ENCODE measurements around the gene TRPC1.
A peak's percentile ranks its signal among the peaks of the same experiment; 100 is the strongest.

Gene TRPC1

DNA sequence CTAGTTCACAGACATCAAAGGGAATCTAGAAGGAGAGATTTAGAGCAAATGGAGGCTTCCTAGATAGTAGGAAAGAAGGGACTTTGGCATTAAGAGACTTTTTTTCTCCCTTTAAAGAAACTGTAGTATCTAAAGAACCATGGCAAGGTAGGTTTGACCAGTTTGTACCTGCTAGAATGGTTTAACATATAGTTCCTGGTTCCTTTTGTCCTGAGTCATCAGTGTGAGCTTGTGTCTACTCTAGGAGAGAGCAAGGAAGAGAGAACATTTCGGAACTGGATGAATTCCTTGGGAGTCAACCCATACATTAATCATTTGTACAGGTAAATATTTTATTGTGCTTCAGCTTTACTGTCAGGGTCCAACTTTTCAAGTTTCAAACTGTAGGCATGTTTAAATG is 29.6 kb upstream of the TRPC1 start:
- ChIA-PET CTCF (interaction anchor here (0.6 to 1.7 kb wide), 3 partner anchors 8 to 295 kb away, joined by 3 read pairs; no protein-coding TSS in a partner anchor), POLR2A (no interaction called here)
- Histone ChIP-seq H3K9me3 (ENCODE audit: control insufficient read depth, insufficient read depth, low read depth, low read length) (no peaks in the 10 kb centered on the region), H3K27ac (ENCODE audit: extremely low read depth, low read depth, low read length) (no peak overlapping the region), H3K4me3 (ENCODE audit: low read depth, low read length) (no peak overlapping the region), H3K36me3 (ENCODE audit: control insufficient read depth in 2 of 2, insufficient read depth in 1 of 2, low read length in 2 of 2) (peaks cover 0 to 3% of the 10 kb centered on the region in 2 experiments; a peak in 1 of 3 replicates), H3K4me1 (ENCODE audit: control insufficient read depth, insufficient read depth, low read length) (no peaks in the 10 kb centered on the region)
- no peak for TF ChIP-seq REPIN1 (tag by site-specific recombination; IDR thresholded peaks at IDR 0.05; ENCODE audit: low read depth)

DNA sequence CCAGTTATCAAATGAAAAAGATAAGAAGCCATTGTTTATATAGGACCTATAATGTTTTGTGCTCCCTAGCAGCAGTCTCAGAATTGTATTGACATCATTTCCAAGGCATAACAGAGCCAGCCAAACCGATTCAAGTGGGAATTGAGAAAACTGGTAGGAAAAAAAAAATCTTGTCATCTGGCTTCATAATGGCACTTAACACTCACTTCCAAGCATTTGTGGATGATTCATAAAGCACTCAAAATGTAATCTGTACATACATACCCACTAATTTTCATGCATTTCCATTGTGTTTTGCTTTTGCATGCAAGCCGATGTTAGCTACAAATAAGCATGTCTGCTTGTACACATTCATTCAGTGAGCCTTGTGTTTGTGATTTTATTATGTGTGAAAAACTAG is 18.6 kb upstream of the TRPC1 start:
- Histone ChIP-seq H3K36me3 (ENCODE audit: control insufficient read depth in 2 of 2, insufficient read depth in 1 of 2, low read length in 2 of 2) (no peaks in the 10 kb centered on the region), H3K4me1 (ENCODE audit: control insufficient read depth, insufficient read depth, low read length) (no peaks in the 10 kb centered on the region), H3K27ac (ENCODE audit: extremely low read depth, low read depth, low read length) (no peak overlapping the region), H3K4me3 (ENCODE audit: low read depth, low read length) (no peak overlapping the region), H3K9me3 (ENCODE audit: control insufficient read depth, insufficient read depth, low read depth, low read length) (no peaks in the 10 kb centered on the region)
- CTCF ChIA-PET: no interaction called here
- TF ChIP-seq ZNF302 (tag by site-specific recombination; IDR thresholded peaks at IDR 0.05; ENCODE audit: low read depth) (no peak), SP7 (tag by site-specific recombination; IDR thresholded peaks at IDR 0.05) (peak; percentile 89)
- POLR2A ChIA-PET: interaction anchor here (0.6 kb wide), 1 partner anchor 7 kb away, joined by 5 read pairs; no protein-coding TSS in a partner anchor

DNA sequence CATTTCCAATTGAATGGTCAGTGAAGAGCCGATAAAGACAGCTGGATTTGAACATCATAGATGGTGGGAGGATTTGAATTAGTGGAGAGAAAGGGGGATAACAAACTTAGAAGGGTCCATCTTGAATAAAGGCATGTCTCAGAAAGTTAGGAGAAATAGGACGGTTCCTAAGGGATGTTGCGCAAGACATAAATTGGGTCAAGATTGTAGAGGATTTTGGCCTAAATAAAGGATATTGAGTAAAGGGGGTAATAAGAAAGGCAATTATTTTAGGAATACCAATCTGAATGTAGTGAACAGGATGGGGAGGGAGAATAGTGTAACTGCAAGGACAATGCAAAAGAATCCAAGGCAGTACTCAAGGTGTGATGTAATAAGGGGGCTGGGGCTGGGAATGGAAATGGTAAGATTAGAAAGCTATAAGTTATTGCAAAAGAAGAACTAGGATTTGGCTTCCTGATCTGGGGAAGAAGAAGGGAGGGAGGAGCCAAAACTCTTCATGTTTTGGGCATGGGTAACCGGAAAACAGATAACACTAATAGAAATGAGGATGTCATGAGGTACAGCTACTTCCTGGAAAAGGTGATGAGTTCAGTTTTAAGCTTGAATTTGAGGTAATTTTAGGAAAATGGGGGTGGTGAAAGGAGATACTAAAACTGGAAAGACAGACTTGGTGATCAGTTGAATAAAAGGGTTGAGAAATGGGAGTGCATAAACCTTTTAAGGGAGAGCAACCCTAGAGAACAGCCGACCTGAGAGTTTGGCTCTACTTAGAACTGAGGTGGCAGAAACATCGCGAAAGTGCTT is 17.3 kb upstream of the TRPC1 start:
- TF ChIP-seq ZNF157 (tag by site-specific recombination; IDR thresholded peaks at IDR 0.05) (no peak), ZNF155 (tag by site-specific recombination; IDR thresholded peaks at IDR 0.05) (no peak), EGR2 (tag by site-specific recombination; IDR thresholded peaks at IDR 0.05; ENCODE audit: low read depth) (no peak), ZNF777 (tag by site-specific recombination; IDR thresholded peaks at IDR 0.05; ENCODE audit: borderline replicate concordance) (no peak), ZNF837 (tag by site-specific recombination; IDR thresholded peaks at IDR 0.05) (no peak), BCL11B (tag by site-specific recombination; IDR thresholded peaks at IDR 0.05; ENCODE audit: low read depth) (no peak), ZNF391 (tag by site-specific recombination; IDR thresholded peaks at IDR 0.05; ENCODE audit: borderline replicate concordance, low read depth) (no peak)
- TF ChIP-seq, protein P1, sequence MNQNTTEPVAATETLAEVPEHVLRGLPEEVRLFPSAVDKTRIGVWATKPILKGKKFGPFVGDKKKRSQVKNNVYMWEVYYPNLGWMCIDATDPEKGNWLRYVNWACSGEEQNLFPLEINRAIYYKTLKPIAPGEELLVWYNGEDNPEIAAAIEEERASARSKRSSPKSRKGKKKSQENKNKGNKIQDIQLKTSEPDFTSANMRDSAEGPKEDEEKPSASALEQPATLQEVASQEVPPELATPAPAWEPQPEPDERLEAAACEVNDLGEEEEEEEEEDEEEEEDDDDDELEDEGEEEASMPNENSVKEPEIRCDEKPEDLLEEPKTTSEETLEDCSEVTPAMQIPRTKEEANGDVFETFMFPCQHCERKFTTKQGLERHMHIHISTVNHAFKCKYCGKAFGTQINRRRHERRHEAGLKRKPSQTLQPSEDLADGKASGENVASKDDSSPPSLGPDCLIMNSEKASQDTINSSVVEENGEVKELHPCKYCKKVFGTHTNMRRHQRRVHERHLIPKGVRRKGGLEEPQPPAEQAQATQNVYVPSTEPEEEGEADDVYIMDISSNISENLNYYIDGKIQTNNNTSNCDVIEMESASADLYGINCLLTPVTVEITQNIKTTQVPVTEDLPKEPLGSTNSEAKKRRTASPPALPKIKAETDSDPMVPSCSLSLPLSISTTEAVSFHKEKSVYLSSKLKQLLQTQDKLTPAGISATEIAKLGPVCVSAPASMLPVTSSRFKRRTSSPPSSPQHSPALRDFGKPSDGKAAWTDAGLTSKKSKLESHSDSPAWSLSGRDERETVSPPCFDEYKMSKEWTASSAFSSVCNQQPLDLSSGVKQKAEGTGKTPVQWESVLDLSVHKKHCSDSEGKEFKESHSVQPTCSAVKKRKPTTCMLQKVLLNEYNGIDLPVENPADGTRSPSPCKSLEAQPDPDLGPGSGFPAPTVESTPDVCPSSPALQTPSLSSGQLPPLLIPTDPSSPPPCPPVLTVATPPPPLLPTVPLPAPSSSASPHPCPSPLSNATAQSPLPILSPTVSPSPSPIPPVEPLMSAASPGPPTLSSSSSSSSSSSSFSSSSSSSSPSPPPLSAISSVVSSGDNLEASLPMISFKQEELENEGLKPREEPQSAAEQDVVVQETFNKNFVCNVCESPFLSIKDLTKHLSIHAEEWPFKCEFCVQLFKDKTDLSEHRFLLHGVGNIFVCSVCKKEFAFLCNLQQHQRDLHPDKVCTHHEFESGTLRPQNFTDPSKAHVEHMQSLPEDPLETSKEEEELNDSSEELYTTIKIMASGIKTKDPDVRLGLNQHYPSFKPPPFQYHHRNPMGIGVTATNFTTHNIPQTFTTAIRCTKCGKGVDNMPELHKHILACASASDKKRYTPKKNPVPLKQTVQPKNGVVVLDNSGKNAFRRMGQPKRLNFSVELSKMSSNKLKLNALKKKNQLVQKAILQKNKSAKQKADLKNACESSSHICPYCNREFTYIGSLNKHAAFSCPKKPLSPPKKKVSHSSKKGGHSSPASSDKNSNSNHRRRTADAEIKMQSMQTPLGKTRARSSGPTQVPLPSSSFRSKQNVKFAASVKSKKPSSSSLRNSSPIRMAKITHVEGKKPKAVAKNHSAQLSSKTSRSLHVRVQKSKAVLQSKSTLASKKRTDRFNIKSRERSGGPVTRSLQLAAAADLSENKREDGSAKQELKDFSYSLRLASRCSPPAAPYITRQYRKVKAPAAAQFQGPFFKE (tag by site-specific recombination; IDR thresholded peaks at IDR 0.05; ENCODE audit: borderline replicate concordance): no peak
- TF ChIP-seq, protein P2, sequence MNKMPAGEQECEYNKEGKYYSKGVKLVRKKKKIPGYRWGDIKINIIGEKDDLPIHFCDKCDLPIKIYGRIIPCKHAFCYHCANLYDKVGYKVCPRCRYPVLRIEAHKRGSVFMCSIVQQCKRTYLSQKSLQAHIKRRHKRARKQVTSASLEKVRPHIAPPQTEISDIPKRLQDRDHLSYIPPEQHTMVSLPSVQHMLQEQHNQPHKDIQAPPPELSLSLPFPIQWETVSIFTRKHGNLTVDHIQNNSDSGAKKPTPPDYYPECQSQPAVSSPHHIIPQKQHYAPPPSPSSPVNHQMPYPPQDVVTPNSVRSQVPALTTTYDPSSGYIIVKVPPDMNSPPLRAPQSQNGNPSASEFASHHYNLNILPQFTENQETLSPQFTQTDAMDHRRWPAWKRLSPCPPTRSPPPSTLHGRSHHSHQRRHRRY (tag by site-specific recombination; IDR thresholded peaks at IDR 0.05): no peak
- TF ChIP-seq, protein P3, sequence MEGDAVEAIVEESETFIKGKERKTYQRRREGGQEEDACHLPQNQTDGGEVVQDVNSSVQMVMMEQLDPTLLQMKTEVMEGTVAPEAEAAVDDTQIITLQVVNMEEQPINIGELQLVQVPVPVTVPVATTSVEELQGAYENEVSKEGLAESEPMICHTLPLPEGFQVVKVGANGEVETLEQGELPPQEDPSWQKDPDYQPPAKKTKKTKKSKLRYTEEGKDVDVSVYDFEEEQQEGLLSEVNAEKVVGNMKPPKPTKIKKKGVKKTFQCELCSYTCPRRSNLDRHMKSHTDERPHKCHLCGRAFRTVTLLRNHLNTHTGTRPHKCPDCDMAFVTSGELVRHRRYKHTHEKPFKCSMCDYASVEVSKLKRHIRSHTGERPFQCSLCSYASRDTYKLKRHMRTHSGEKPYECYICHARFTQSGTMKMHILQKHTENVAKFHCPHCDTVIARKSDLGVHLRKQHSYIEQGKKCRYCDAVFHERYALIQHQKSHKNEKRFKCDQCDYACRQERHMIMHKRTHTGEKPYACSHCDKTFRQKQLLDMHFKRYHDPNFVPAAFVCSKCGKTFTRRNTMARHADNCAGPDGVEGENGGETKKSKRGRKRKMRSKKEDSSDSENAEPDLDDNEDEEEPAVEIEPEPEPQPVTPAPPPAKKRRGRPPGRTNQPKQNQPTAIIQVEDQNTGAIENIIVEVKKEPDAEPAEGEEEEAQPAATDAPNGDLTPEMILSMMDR (tag by site-specific recombination; IDR thresholded peaks at IDR 0.05): no peak
- no peaks in the 10 kb centered on the region for H3K9me3 ChIP-seq (ENCODE audit: control insufficient read depth, insufficient read depth, low read depth, low read length)
- no peaks in the 10 kb centered on the region for H3K36me3 ChIP-seq (ENCODE audit: control insufficient read depth in 2 of 2, insufficient read depth in 1 of 2, low read length in 2 of 2)
- no peak overlapping the region for H3K4me3 ChIP-seq (ENCODE audit: low read depth, low read length)
- CTCF ChIA-PET: no interaction called here
- no peak overlapping the region for H3K27ac ChIP-seq (ENCODE audit: extremely low read depth, low read depth, low read length)
- no peaks in the 10 kb centered on the region for H3K4me1 ChIP-seq (ENCODE audit: control insufficient read depth, insufficient read depth, low read length)
- POLR2A ChIA-PET: no interaction called here
